Measurements from ENCODE around the gene PPP2R3C.

- no peak for TF ChIP-seq GATA2 (IDR thresholded peaks at IDR 0.05; ENCODE audit: low read depth, low read length)
- TF ChIP-seq GATA3 (IDR thresholded peaks at IDR 0.05; ENCODE audit: low read depth, low read length) = no peak
These were observed 38.1 kb upstream of the PPP2R3C start for GRCh38 chr14:35159742-35160409.
